GM21619 (cell line): ENCODE data around the gene PALB2.

Source experiments
- ATAC-seq: cut with Tn5 transposase; IDR thresholded peaks from one replicate; pipeline ENCODE4 v1.9.1; 2021; ENCODE audit not compliant: unreplicated experiment

The PALB2 gene

DNA sequence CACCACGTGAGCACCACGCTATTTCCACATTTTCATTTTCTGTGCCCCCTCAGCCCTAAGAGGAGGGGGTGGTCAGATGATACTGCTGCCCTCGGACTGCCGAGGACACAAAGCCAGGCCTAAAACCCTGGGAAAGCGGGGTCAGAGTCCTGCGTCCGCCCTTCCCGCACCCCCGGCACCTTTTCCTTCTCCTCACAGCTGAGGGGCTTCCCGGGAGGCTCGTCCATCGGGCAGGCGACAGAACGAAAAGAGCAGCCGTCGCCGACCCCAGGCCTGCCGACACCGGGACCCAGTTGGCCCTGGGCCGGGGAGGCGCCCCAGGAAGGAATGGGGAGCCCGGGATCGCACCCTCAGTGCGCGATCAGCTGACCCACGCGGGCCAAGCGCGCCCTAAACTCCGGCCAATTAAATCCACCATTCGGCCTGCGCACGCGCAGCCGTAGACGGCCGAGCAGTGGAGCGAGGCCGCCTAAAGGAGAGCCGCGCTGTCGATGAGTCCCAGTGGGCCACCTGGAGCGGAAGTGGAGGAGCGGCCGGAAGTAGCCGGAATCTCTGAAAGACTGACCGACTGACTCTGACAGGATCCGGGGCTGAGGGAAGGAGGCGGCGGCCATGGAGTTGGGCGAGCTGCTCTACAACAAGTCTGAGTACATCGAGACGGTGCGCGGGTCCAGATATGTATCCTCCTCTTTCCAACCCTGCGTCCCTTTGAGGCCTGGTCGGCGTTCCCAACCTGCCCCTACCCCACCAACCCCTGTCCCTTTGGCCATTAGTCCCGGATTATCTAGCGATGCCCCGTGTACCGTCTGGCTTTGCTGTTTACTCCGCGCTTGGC lies at the start of gene PALB2, which contains the start of gene DCTN5:
Gene PALB2 (minus strand): TSS at position 380 of the 835 bp plus-strand sequence. CDS start 153 bp downstream, at position 227.
Gene DCTN5 (plus strand): TSS at position 536 of the 835 bp plus-strand sequence. CDS start 77 bp downstream, at position 613.
- peak; percentile 95 for ATAC-seq

DNA sequence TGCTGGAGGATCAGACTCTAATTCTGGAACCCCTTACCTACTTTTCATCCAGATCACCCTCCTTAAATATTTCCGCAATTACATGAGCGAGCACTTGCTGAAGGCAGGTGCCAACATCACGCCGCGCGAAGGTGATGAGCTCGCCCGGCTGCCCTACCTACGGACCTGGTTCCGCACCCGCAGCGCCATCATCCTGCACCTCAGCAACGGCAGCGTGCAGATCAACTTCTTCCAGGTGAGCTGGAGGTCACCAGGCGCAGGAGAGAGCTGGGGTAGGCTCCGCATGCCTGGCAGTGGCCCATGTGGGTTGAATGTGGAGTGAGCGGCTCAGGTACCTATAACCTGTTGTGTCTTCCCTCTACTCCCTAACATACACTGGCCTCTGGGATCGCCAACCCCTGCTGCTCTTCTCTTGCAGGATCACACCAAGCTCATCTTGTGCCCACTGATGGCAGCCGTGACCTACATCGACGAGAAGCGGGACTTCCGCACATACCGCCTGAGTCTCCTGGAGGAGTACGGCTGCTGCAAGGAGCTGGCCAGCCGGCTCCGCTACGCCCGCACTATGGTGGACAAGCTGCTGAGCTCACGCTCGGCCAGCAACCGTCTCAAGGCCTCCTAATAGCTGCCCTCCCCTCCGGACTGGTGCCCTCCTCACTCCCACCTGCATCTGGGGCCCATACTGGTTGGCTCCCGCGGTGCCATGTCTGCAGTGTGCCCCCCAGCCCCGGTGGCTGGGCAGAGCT lies 48.5 kb upstream of the PALB2 start:
- no peak for ATAC-seq

DNA sequence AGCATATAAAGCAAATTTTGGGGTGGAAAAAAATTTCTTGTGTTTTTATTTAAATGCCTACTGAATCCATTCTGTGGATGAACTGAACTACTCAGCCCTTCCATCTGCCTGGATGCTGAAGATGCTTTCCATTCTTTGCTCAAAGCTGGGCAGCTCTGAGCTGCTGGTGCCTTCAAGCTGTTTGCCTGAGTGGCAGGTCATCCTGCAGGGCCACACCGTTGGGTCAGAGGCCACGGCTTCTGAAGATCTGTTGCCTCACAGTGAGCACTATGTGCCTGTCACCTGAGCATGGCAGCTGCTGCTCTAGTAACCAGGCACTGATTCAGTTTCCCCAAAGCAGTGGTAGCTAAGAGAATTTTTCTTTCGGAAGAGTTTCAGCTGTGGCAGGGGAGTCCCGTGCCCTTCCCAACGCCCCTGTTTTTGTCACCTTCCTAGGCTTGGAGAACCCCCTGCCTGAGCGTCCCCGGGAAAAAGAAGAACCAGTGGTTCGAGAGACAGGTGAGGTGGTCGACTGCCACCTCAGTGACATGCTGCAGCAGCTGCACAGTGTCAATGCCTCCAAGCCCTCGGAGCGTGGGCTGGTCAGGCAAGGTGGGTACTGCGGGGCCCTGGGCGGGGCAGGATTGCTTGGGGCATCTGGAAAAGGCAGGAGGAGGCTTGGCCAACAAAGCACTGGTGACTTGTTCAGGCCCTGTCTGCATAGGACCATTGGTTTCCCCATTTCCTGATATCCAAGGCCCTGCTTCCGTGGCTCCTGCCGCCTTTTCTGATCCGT lies 46.1 kb upstream of the PALB2 start:
- ATAC-seq = no peak

DNA sequence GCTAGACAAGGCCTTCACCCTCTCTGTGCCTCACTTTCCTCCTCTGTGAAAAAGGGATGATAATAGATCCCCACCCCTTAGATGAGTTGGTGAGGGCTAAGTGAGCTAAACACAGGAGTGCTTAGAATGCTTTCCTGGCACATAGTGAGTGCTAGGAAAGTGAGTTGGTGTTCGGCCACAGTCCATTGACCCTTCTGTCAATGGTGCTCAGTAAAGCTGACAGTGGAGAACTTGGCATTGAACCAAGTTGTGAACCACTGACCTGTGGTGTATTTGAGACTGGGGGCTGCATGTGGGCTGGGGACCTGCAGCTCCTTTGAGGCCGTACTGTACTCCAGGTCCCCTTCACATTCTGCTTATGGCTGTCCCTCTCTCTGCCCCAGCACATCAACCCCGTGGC lies 42.4 kb upstream of the PALB2 start:
- ATAC-seq = no peak

DNA sequence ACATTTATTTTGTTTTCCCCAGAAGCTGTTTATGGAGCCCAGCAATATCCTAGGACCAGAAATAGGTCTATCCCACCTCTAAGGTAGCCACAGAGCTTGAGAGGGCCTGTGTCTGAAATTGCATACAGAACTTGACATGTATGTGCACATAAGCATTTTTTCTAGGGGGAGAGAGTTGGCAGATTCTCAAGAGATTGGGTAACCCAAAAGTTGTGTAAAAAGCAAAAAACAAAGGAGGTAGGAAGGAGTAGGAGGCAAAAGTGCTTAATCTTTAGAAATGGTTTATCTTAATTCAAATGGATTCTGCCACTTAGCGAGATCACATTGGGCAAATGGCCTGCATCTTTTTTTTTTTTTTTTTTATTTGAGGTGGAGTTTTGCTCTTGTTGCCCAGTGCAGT lies 41.1 kb upstream of the PALB2 start:
- no peak for ATAC-seq

DNA sequence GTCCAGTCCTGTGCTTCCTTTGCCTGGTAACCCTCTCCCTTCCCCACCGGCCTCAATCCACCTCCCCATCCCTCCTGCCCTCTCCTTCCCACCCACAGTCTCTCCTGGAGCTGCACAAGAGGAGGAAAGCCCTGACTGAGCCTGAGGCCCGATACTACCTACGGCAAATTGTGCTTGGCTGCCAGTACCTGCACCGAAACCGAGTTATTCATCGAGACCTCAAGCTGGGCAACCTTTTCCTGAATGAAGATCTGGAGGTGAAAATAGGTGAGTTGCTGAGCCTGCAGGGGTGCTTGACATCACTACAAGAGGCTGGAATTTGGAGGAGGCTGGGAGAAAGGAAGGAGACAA lies 38.9 kb upstream of the PALB2 start:
- ATAC-seq = no peak

DNA sequence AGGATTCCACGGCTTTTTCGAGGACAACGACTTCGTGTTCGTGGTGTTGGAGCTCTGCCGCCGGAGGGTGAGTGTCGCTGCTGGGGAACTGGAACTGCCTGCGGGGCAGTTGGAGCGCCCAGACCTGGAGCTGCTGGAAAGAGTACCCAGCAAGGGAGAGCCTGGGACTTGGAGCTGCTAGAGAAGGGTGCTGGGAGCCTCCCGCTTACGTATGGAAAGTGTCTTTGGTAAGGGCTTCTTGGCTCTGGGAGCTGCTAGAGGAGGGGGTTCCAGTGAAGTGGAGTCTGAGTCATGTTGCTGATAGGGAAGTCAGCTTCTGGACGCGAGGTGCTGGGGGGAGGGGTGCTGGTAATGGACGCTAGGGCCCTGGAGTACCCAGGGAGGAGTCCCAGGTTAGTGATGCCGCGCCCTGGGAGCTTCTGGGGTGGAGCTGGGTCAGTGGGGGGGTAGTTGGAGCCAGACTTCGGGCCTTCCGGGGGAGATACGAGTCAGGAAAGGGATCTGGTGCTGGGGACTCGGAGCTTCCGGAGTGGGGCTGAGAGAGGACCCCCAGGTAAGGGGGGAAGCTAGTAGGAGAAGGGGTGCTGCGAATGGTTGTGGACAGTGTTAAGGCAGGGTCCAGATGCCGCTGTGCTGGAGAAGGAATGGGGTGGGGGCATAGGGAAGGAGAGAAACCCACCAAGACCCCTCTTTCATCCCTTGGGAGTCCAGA lies 38.3 kb upstream of the PALB2 start:
- no peak for ATAC-seq

DNA sequence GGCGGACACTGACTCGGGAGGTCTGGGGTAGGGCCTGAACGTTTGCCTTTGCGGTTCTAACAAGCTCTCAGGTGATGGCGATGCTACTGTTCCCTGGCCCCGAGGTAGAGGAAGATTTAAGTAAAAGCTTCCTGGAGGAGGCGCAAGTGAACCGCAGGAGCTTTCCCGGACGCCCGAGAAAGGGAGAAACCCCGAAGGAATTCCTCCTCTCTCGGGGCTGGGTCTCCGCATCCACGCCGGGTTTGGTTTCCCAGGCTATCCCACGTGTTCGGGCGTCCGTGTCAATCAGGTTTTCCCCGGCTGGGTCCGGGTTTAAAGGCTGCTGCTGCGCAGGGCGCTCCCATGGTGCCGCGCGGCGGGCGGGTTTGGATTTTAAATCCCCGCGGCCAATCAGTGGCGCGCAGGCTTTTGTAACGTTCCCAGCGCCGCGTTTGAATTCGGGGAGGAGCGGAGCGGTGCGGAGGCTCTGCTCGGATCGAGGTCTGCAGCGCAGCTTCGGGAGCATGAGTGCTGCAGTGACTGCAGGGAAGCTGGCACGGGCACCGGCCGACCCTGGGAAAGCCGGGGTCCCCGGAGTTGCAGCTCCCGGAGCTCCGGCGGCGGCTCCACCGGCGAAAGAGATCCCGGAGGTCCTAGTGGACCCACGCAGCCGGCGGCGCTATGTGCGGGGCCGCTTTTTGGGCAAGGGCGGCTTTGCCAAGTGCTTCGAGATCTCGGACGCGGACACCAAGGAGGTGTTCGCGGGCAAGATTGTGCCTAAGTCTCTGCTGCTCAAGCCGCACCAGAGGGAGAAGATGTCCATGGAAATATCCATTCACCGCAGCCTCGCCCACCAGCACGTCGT lies 37.5 kb upstream of the PALB2 start, which contains the start of gene PLK1:
Gene PLK1 (plus strand): TSS at position 460 of the 844 bp plus-strand sequence. CDS start 44 bp downstream, at position 504.
- ATAC-seq = peak; percentile 88

DNA sequence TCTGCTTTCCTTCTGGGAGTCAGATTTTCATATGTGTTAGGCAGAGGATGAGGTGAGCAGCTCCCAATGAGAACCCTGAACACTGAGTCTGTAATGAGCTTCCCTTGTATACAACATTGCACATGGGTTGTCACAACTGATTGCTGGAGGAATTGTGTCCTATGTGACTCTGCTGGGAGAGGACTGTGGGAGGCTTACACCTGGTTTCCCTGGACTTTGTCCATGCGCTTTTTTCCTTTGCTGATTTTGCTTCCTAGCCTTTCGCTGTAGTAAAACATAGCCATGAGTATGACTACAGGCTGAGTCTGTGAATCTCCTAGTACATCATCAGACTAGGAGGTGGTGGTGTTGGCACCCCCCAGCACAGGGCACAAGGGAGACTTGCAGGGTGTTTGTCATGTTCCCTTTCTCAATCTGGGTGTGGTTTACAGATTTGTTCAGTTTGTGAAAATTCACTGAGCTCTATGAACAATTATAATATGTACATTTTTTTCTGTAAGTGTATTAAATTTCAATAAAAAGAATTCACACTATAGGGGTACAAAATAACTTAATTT lies 35.9 kb upstream of the PALB2 start:
- no peak for ATAC-seq

DNA sequence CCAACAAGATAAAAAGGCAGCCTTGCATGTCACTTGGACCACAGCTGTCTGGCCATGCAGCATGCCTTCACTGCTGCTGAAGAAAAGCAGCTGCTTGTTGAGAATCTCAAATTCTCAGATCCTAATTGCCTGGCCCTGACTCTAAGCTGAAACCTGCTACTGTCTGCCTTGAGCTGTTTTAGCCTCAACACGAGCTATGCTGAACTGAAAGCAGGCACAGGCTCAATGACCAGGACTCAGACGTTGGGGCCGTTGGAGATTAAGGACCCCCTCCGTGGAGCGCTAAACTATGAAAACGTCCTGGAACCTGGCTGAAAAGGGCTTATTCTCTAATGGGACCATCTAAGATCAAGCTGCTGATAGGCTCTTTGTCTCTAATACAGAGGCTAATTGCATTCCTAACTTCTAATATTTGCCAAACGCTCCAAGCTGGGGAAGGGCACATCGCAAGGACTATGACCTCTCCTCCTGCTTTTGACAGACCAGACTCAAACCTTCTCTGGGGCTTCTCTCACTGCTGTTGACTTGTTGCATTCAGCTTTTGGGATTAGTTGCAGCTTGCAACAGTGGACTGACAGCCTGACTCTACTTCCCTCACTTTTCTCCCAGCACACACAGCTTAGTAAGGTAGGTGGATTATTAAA lies 33.0 kb upstream of the PALB2 start:
- no peak for ATAC-seq

DNA sequence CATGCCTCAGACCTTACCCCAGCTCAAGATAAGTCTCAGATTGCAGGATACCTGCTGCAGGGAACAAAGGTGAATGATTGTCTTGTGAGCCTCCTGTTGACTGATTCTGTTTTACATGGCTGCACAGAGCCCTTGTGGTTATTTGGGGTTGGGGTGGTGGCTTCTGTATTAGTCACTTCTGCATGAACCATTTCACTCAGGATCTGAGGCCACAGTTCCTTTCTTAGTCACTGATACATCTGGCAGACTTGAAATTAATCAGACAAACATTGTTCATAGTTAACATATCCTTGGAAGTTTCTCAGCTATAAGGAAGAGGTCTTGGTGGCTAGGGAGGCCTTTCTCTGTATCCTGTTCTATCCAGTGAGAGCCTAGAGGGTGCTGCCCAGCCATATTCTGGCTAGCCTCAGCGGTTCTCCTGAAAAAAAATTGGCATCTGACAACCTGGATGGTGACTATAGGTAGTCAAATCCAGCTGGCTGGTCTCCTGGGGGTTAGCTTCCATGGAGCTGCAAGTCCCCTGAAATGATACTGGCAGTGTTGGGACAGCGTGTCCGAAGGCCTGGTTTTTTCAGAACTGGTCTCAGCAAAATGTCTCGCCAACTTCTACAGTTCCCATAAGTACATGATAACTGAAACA lies 29.1 kb upstream of the PALB2 start:
- ATAC-seq = peak; percentile 97

DNA sequence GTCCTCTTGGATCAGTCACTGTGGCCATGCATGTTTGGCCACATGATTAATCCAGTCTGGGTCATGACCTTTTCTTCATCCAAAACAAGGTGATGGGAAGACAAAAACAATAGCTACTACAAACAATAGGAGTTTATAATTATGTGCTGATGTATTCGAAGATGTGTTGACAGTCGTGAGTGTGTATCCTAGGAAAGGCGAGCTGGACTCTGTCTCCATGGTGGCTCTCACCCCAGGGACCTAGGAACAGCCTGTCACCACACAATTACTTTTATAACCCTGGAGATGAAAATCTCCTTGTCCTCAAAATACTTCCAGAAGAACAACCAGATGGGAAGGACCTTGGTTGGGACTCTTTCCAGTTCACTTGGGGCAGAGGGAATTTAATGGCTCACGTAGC lies 27.8 kb upstream of the PALB2 start:
- no peak for ATAC-seq

DNA sequence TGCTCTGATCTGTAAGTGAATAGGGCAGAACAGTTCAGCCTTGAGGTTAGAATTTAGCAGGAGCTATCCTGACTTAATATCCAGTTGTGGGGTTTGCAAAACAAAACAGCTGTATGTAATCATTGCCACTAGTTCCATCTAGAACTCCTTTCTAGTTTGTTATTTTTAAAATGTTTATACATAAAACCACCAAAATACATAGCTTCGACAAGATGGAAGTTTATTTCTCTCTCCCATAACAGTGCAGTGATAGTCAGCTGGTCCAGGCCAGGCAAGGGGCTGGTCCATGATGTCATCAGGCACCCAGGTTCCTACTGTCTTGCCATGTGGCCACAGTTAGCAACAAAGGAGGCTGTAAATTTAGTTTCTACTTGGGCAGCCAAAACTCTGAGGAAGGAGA lies 27.1 kb upstream of the PALB2 start:
- ATAC-seq = no peak

DNA sequence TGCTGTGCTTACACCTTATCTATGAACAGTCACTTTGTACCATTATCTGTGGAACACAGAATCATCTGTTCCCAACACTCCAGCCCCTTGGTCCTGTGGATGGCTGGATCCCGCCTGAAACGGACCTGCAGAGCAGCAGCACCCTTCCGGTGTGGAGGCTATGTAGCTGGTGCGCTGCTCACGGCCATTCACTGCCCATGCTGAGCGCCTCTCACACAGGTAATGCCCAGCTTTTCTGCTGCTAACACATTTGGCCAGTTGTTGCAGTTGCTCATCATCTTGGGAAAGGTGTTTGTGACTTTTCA lies 26.2 kb upstream of the PALB2 start:
- no peak for ATAC-seq

DNA sequence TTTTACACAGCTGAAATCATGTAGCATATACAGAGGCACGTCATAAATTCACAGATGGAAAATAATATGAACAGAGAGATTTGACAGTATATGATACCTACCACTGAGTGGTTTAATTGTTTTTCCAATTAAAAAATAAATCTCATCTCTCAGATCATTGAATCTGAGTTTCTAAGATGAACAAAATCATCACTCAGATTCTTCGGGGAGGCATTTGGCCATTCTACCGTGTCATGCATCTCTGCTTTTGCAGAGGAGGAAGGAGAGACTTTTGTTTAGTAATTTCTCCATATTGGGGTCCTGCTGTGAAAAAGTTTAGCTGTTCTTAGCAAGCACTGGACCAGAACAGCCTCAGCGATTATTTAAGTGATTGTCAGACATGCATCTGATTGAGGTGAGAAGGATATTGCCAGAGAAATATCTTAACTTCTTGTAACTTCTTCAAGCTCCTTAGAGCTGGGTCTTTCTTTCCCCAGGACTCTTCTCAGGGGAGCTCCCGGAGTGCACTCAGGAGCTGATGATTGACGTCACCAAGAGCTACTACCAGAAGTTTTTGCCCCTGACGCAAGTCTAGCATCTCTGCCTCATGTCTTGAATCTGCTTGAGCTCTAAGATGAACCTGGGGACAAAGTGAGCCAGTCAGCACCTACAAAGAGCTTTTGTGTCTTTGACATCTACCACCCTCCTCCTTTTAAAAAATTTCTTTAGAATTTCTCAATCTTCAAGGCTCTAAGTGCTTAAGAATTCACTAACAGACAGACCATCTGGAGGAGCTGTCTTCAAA lies 25.7 kb upstream of the PALB2 start:
- no peak for ATAC-seq

DNA sequence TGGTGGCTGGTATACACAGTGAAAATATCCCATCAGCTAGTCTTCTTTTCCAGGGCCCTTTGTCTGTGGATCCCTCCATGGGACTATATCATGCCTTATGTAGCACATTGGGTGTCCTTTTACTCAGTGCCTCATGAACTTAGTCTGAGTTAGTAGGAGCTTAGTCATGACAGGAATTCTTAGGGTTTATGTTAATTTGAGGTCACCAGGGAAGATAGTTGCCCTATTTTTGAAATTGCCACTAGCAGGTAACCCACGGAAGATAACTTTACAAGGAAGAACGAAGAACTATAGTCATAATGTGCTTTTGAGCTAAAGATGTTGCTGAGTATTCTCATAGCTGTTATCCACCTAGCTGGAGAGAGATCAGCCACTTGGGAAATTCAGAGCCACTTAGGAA lies 22.8 kb upstream of the PALB2 start:
- ATAC-seq = no peak

DNA sequence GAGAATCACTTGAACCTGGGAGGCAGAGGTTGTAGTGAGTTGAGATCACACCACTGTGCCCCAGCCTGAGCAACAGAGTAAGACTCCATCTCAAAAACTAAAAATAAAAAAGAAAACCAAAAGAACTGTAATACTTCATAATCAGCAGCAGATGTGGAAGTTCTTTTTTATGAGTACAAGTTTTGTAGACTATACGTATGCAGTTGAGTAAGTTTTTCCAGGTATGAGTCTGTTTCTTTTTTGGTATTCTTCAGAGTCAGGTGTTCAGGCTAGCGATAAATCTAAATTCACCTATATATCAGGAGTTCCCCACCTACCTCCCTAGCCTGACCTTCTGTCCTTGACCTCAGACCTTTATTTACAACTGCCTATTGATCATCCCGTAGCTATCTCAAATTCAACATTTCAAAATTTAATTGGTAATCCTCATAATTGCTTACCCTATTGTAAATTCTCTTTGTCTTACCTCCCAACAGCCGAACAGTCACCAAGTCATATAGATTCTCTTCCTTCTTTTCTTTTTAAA lies 10.9 kb upstream of the PALB2 start:
- peak; percentile 54 for ATAC-seq
